HL-60 (cell line): Measurements from ENCODE around the gene NDUFA6.
"Not testable (repeated sequence)": the region's sequence is repeated elsewhere in the genome, so short reads cannot be mapped to it uniquely, and the experiment has no call there.

Source experiments
- CTCF ChIP-seq: IDR thresholded peaks from one replicate; pipeline ENCODE4 v1.5.1; 2011; ENCODE audit warnings: low read length, control low read depth, inconsistent platforms; ENCODE audit not compliant: insufficient read depth
- GABPA ChIP-seq: IDR thresholded peaks from 2 replicates; pipeline ENCODE4 v1.6.1; 2012; ENCODE audit warnings: low read depth
- POLR2AphosphoS5 ChIP-seq: IDR thresholded peaks from 2 replicates; pipeline ENCODE4 v1.6.1; 2012; ENCODE audit warnings: low read depth
- REST ChIP-seq: IDR thresholded peaks from 2 replicates; pipeline ENCODE4 v1.6.1; 2012; ENCODE audit warnings: low read depth; ENCODE audit not compliant: insufficient replicate concordance

GRCh38 chr22:42115420-42115830 is 24.9 kb upstream of the NDUFA6 start:
- TF ChIP-seq POLR2AphosphoS5, CTCF, GABPA, REST: not testable (repeated sequence)
